PFSK-1 (cell line): Measurements from ENCODE around the gene SGMS2.

Source experiments
- FOXP2 ChIP-seq: optimal IDR thresholded peaks from 2 replicates; pipeline ENCODE3; 2011; ENCODE audit warnings: borderline replicate concordance, control low read depth, inconsistent platforms; ENCODE audit not compliant: insufficient read depth; ENCODE audit errors: extremely low read length, extremely low read depth
- POLR2AphosphoS5 ChIP-seq: IDR thresholded peaks from 2 replicates; pipeline ENCODE4 v1.6.1; 2012; ENCODE audit warnings: low read depth, mild to moderate bottlenecking, control low read depth, low read length, moderate library complexity
- SIN3A ChIP-seq: IDR thresholded peaks from 2 replicates; pipeline ENCODE4 v1.6.1; 2012; ENCODE audit warnings: mild to moderate bottlenecking, low read length, moderate library complexity, borderline replicate concordance; ENCODE audit not compliant: insufficient read depth
- TAF1 ChIP-seq: IDR thresholded peaks from 2 replicates; pipeline ENCODE4 v1.6.1; 2012; ENCODE audit warnings: low read length, control low read depth, borderline replicate concordance; ENCODE audit not compliant: insufficient read depth
- TF ChIP-seq, protein P1 (sequence below), 2 experiments: IDR thresholded peaks; 2 replicates each; pipeline versions ENCODE4 v1.6.1 to v1.8.0; 2011 to 2012; ENCODE audit warnings: low read depth in 2 of 2, low read length in 2 of 2, control low read depth in 1 of 2, inconsistent platforms in 1 of 2, mild to moderate bottlenecking in 1 of 2, moderate library complexity in 1 of 2; ENCODE audit not compliant: insufficient read depth in 1 of 2

DNA sequence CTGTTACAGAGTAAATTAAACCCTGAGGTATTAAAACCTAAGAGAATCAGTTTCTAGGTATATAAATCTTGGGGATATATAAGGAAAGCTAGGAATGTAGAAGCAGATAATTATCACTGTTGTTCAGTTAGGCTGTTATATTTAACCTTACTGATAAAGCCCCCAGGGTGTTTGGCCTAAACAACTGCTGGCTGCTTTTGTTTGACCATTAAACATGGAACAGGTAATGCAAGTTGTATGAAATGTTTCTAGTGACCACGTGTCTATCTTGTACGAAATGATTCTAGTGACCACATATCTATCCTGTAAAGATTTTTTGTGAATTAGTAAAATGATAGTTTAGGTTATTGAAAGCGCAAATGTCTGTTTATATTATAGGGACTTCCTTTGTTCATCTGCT is 52.6 kb downstream of the SGMS2 start:
- TF ChIP-seq, protein P1, sequence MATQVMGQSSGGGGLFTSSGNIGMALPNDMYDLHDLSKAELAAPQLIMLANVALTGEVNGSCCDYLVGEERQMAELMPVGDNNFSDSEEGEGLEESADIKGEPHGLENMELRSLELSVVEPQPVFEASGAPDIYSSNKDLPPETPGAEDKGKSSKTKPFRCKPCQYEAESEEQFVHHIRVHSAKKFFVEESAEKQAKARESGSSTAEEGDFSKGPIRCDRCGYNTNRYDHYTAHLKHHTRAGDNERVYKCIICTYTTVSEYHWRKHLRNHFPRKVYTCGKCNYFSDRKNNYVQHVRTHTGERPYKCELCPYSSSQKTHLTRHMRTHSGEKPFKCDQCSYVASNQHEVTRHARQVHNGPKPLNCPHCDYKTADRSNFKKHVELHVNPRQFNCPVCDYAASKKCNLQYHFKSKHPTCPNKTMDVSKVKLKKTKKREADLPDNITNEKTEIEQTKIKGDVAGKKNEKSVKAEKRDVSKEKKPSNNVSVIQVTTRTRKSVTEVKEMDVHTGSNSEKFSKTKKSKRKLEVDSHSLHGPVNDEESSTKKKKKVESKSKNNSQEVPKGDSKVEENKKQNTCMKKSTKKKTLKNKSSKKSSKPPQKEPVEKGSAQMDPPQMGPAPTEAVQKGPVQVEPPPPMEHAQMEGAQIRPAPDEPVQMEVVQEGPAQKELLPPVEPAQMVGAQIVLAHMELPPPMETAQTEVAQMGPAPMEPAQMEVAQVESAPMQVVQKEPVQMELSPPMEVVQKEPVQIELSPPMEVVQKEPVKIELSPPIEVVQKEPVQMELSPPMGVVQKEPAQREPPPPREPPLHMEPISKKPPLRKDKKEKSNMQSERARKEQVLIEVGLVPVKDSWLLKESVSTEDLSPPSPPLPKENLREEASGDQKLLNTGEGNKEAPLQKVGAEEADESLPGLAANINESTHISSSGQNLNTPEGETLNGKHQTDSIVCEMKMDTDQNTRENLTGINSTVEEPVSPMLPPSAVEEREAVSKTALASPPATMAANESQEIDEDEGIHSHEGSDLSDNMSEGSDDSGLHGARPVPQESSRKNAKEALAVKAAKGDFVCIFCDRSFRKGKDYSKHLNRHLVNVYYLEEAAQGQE (IDR thresholded peaks at IDR 0.05; ENCODE audit: insufficient read depth in 1 of 2, low read depth in 2 of 2, low read length in 2 of 2), result no peak
- TF ChIP-seq SIN3A (no peak), TAF1 (no peak), POLR2AphosphoS5 (no peak), FOXP2 (no peak)
